GM10266 (cell line): Measurements from ENCODE around the gene DPYSL5.

Source experiments
- DNase-seq: peaks from one replicate; pipeline ENCODE4 v3.0.0; 2012; ENCODE audit errors: extremely low spot score
- CTCF ChIP-seq: IDR thresholded peaks from 2 replicates; pipeline ENCODE4 v1.5.1; 2012; ENCODE audit warnings: mild to moderate bottlenecking, low read depth; ENCODE audit not compliant: control insufficient read depth, insufficient read depth; ENCODE audit errors: missing control alignments

DPYSL5 gene

GRCh38 chr2:26904839-26905238 lies 56.9 kb downstream of the DPYSL5 start:
- no peak for DNase-seq
- no peak for TF ChIP-seq CTCF

GRCh38 chr2:26905341-26906198 lies 57.6 kb downstream of the DPYSL5 start:
- no peak for DNase-seq
- no peak for TF ChIP-seq CTCF

- TF ChIP-seq CTCF = no peak
- no peak for DNase-seq
These were observed 59.5 kb downstream of the DPYSL5 start for GRCh38 chr2:26907416-26907815.

- no peak for TF ChIP-seq CTCF
- DNase-seq = no peak
These were observed 62.2 kb downstream of the DPYSL5 start for GRCh38 chr2:26910176-26910575.

GRCh38 chr2:26911911-26912861 lies 64.3 kb downstream of the DPYSL5 start:
- no peak for DNase-seq
- no peak for TF ChIP-seq CTCF

GRCh38 chr2:26913606-26913998 lies 65.7 kb downstream of the DPYSL5 start:
- no peak for DNase-seq
- TF ChIP-seq CTCF = no peak
